Measurements from ENCODE around the gene OBSCN.

DNA sequence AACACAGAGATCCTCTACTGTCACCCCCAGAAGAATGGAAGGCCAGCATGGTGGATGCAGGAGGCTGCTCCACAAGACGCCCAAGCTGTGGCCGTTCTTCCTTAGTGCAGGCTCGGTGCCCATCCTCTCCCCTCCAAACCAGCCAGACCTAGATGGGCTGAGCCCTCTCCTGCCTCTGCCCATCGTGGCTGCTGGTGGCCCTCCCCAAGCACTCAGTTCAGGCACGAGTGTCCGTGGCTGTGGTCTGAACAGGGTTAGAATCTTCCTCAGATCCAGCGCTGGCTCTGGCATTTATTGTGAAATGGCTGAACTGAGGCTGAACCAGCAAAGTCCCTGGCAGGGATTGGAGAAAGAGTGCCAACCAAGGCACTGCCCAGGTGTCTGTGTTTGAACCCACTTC, 139.3 kb downstream of the OBSCN start:
- TF ChIP-seq, protein P1, sequence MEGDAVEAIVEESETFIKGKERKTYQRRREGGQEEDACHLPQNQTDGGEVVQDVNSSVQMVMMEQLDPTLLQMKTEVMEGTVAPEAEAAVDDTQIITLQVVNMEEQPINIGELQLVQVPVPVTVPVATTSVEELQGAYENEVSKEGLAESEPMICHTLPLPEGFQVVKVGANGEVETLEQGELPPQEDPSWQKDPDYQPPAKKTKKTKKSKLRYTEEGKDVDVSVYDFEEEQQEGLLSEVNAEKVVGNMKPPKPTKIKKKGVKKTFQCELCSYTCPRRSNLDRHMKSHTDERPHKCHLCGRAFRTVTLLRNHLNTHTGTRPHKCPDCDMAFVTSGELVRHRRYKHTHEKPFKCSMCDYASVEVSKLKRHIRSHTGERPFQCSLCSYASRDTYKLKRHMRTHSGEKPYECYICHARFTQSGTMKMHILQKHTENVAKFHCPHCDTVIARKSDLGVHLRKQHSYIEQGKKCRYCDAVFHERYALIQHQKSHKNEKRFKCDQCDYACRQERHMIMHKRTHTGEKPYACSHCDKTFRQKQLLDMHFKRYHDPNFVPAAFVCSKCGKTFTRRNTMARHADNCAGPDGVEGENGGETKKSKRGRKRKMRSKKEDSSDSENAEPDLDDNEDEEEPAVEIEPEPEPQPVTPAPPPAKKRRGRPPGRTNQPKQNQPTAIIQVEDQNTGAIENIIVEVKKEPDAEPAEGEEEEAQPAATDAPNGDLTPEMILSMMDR (IDR thresholded peaks at IDR 0.05), result no peak
- TF ChIP-seq EZH2 (IDR thresholded peaks at IDR 0.05) (no peak), EZH2phosphoT487 (IDR thresholded peaks at IDR 0.05) (no peak)
